Liver (tissue), 9 donors: ENCODE data around the gene UBR7. TPM values are rescaled to one million over a fixed set of nuclear protein-coding genes. Genes with fewer than 3 reads are reported as not detected.

Experiments
- DNase-seq: peaks from one replicate; pipeline ENCODE4 v3.0.0-alpha.2; 2017; ENCODE audit warnings: low spot score
- H3K27ac ChIP-seq, 2 donors: one replicate each; pipeline ENCODE4 v1.7.0; 2013; ENCODE audit warnings: inconsistent platforms in 2 of 2, low read length in 2 of 2, control low read depth in 1 of 2, low read depth in 1 of 2, mild to moderate bottlenecking in 1 of 2
- H3K27me3 ChIP-seq, 4 donors: one replicate each; pipeline versions ENCODE4 v1.6.1 to v1.7.0; 2013; ENCODE audit warnings: low read length in 3 of 4, inconsistent platforms in 1 of 4, mild to moderate bottlenecking in 1 of 4, moderate library complexity in 1 of 4; ENCODE audit not compliant: control insufficient read depth in 4 of 4, insufficient read depth in 4 of 4
- H3K36me3 ChIP-seq, 4 donors: one replicate each; pipeline versions ENCODE4 v1.6.1 to v1.7.0; 2013; ENCODE audit warnings: low read length in 3 of 4, mild to moderate bottlenecking in 3 of 4, low read depth in 1 of 4, moderate library complexity in 1 of 4; ENCODE audit not compliant: control insufficient read depth in 4 of 4, insufficient read depth in 3 of 4
- H3K4me1 ChIP-seq, 4 donors: one replicate each; pipeline versions ENCODE4 v1.6.1 to v1.7.0; 2013; ENCODE audit warnings: low read length in 3 of 4, mild to moderate bottlenecking in 3 of 4, moderate library complexity in 1 of 4; ENCODE audit not compliant: control insufficient read depth in 4 of 4, insufficient read depth in 4 of 4
- H3K4me3 ChIP-seq, 3 donors: one replicate each; pipeline versions ENCODE4 v1.6.1 to v1.7.0; 2013; ENCODE audit warnings: low read length in 3 of 3, control low read depth in 1 of 3, low read depth in 1 of 3, mild to moderate bottlenecking in 1 of 3
- H3K9ac ChIP-seq, 2 donors: one replicate each; pipeline ENCODE4 v1.7.0; 2013; ENCODE audit warnings: low read length in 2 of 2, mild to moderate bottlenecking in 2 of 2, moderate library complexity in 2 of 2, control low read depth in 1 of 2, low read depth in 1 of 2
- H3K9me3 ChIP-seq, 4 donors: one replicate each; pipeline versions ENCODE4 v1.6.1 to v1.7.0; 2013; ENCODE audit warnings: low read length in 3 of 4; ENCODE audit not compliant: control insufficient read depth in 4 of 4
- ATF3 ChIP-seq: IDR thresholded peaks from 2 replicates; pipeline ENCODE4 v1.6.1; 2016; ENCODE audit warnings: antibody characterized with exemption
- CTCF ChIP-seq: fragments of 150-350 bp; IDR thresholded peaks from 2 replicates; pipeline ENCODE4 v1.5.1; 2017; ENCODE audit warnings: improper control_type of control experiment, low read depth, low read length; ENCODE audit not compliant: missing input control
- EGR1 ChIP-seq, 2 donors: IDR thresholded peaks; 2 replicates each; pipeline ENCODE4 v1.6.1; 2016 to 2018; ENCODE audit warnings: antibody characterized with exemption in 2 of 2, low read depth in 2 of 2
- FOXA1 ChIP-seq: IDR thresholded peaks from 2 replicates; pipeline ENCODE4 v1.6.1; 2016; ENCODE audit warnings: antibody characterized with exemption
- FOXA2 ChIP-seq: IDR thresholded peaks from 2 replicates; pipeline ENCODE4 v1.6.1; 2016; ENCODE audit warnings: antibody characterized with exemption
- GABPA ChIP-seq, 2 donors: IDR thresholded peaks in 1 of 2; conservative IDR thresholded peaks in 1 of 2; 2 replicates each; pipeline ENCODE4 v1.6.1; 2016; ENCODE audit warnings: antibody characterized with exemption in 2 of 2, mild to moderate bottlenecking in 1 of 2, moderate library complexity in 1 of 2
- HNF4A ChIP-seq, 2 donors: conservative IDR thresholded peaks; 2 replicates each; pipeline ENCODE4 v1.6.1; 2016; ENCODE audit warnings: antibody characterized with exemption in 2 of 2, mild to moderate bottlenecking in 2 of 2
- JUND ChIP-seq, 2 donors: IDR thresholded peaks; 2 replicates each; pipeline ENCODE4 v1.6.1; 2016; ENCODE audit warnings: antibody characterized with exemption in 2 of 2
- MAX ChIP-seq: IDR thresholded peaks from 2 replicates; pipeline ENCODE4 v1.6.1; 2016; ENCODE audit warnings: antibody characterized with exemption
- NR2F2 ChIP-seq: IDR thresholded peaks from 2 replicates; pipeline ENCODE4 v1.6.1; 2016; ENCODE audit warnings: antibody characterized with exemption
- RAD21 ChIP-seq, 2 donors: IDR thresholded peaks; 2 replicates each; pipeline ENCODE4 v1.6.1; 2016; ENCODE audit warnings: antibody characterized with exemption in 2 of 2, mild to moderate bottlenecking in 2 of 2
- REST ChIP-seq: IDR thresholded peaks from 2 replicates; pipeline ENCODE4 v1.6.1; 2016; ENCODE audit warnings: antibody characterized with exemption, mild to moderate bottlenecking
- RXRA ChIP-seq, 2 donors: IDR thresholded peaks; 2 replicates each; pipeline ENCODE4 v1.6.1; 2017 to 2018; ENCODE audit warnings: antibody characterized with exemption in 2 of 2, mild to moderate bottlenecking in 1 of 2
- SP1 ChIP-seq: IDR thresholded peaks from 2 replicates; pipeline ENCODE4 v1.6.1; 2018; ENCODE audit warnings: antibody characterized with exemption, mild to moderate bottlenecking
- TAF1 ChIP-seq: conservative IDR thresholded peaks from 2 replicates; pipeline ENCODE4 v1.6.1; 2016; ENCODE audit warnings: antibody characterized with exemption, mild to moderate bottlenecking
- YY1 ChIP-seq: IDR thresholded peaks from 2 replicates; pipeline ENCODE4 v1.6.1; 2016; ENCODE audit warnings: antibody characterized with exemption, mild to moderate bottlenecking
- WGBS: extraction: QIAGEN DNeasy Blood & Tissue Kit; methylation state at CpG from one replicate; pipeline ENCODE4 v1.1.7; 2013; 5-methylcytosine and 5-hydroxymethylcytosine counted together
- polyA plus RNA-seq, 2 donors: library from polyadenylated mRNA; stranded (reverse) in 1 of 2; unstranded in 1 of 2; fragments of 200-250 nt in 1 of 2; fragments of >200 nt in 1 of 2; fragmentation: Nextera tagmentation in 1 of 2; extraction: Ambion mirVana in 1 of 2; gene quantifications; one replicate each; pipeline versions ENCODE4 v1.2.1 to v1.2.3, GENCODE V29; 2013 to 2015
- total RNA-seq, 2 donors: library from RNA; depleted of rRNA; stranded (reverse); fragments of >200 nt; gene quantifications; one replicate each; pipeline ENCODE4 v1.2.3, GENCODE V29; 2014
- donor health status: healthy.
- donor health status: healthy.
- donor health status: healthy.
- donor health status: healthy.
- donor health status: healthy.

Gene UBR7
- total and polyA plus RNA-seq, 4 donors = 7.0 to 44.5 (median 10.3) TPM

GRCh38 chr14:93207468-93208308 is 632 bp downstream of the UBR7 start:
- TF ChIP-seq SP1 (no peak), TAF1 (no peak), YY1 (no peak), HNF4A (conservative IDR thresholded peaks at IDR 0.05) (no peak), ATF3 (no peak), RAD21 (IDR thresholded peaks at IDR 0.05) (peak in 1 of 2 donors; percentile 40), MAX (no peak), FOXA2 (no peak), REST (no peak), GABPA (IDR thresholded peaks at IDR 0.05 in 1 of 2, conservative IDR thresholded peaks at IDR 0.05 in 1 of 2) (no peak), CTCF (peak; percentile 21)
- WGBS = under 1% methylated on average over 23 of the region's 23 CpGs
- peaks cover 0 to 8% (median 4%) of the 10 kb centered on the region in 4 donors for H3K36me3 ChIP-seq
- H3K9ac ChIP-seq = peak overlapping the region; percentile 51 to 67
- H3K27me3 ChIP-seq = no peaks in the 10 kb centered on the region
- no peaks in the 10 kb centered on the region for H3K9me3 ChIP-seq
- DNase-seq = peak; percentile 65
- peaks cover 9 to 16% (median 14%) of the 10 kb centered on the region in 4 donors for H3K4me1 ChIP-seq
- H3K27ac ChIP-seq = peak overlapping the region; percentile 36 to 55
- peak overlapping the region; percentile 75 to 93 (median 75) for H3K4me3 ChIP-seq

GRCh38 chr14:93212432-93212831 is 5.4 kb downstream of the UBR7 start:
- TF ChIP-seq YY1 (no peak), FOXA1 (no peak), ATF3 (no peak), EGR1 (IDR thresholded peaks at IDR 0.05; ENCODE audit: low read depth in 2 of 2) (no peak), NR2F2 (no peak), MAX (no peak), HNF4A (conservative IDR thresholded peaks at IDR 0.05) (no peak), RXRA (IDR thresholded peaks at IDR 0.05) (no peak), REST (no peak), TAF1 (no peak), JUND (IDR thresholded peaks at IDR 0.05) (no peak), CTCF (no peak), FOXA2 (no peak), RAD21 (IDR thresholded peaks at IDR 0.05) (no peak)
- H3K36me3 ChIP-seq = peaks cover 9 to 40% (median 18%) of the 10 kb centered on the region in 4 donors

More at GRCh38 chr14:93212432-93212831, 5.4 kb downstream of the UBR7 start:
- Histone ChIP-seq H3K27me3 (no peaks in the 10 kb centered on the region), H3K4me3 (no peak overlapping the region), H3K27ac (no peak overlapping the region), H3K9ac (no peak overlapping the region), H3K9me3 (no peaks in the 10 kb centered on the region), H3K4me1 (peaks cover 6 to 14% (median 9%) of the 10 kb centered on the region in 4 donors)
- no peak for DNase-seq
- 83% methylated on average over 3 of the region's 3 CpGs for WGBS
